ENCODE results near the gene MICA. TPM values are rescaled to one million over a fixed set of nuclear protein-coding genes. Genes with fewer than 3 reads are reported as not detected.

Gene MICA
- polyA plus RNA-seq, 1 of the 3 experiments (the other 2 are of a cell fraction), result 28.8 TPM

- TF ChIP-seq FOXM1 (IDR thresholded peaks at IDR 0.05; ENCODE audit: low read depth) (no peak), TEAD4 (IDR thresholded peaks at IDR 0.05; ENCODE audit: borderline replicate concordance, insufficient read depth) (no peak)
These were observed 24.7 kb upstream of the MICA start (continued) for GRCh38 chr6:31378721-31379103.

- H3K4me2 ChIP-seq, result no peak overlapping the region
- 4% methylated on average over 10 of the region's 10 CpGs for WGBS (ENCODE audit: low lambda C conversion rate)
- no peaks in the 10 kb centered on the region for H3K36me3 ChIP-seq (replicated peaks in 1 of 2; ENCODE audit: control insufficient read depth in 1 of 2, insufficient read depth in 2 of 2, low read length in 1 of 2)
- CTCF ChIA-PET, result interaction anchor here (4.1 kb wide), 1 partner anchor 13 kb away, joined by 36 read pairs; no protein-coding TSS in a partner anchor
- no peaks in the 10 kb centered on the region for H3K4me1 ChIP-seq (ENCODE audit: control insufficient read depth in 1 of 2, insufficient read depth in 2 of 2, low read depth in 1 of 2, low read length in 1 of 2)
- DNase-seq, result no peak
- H3F3A ChIP-seq (replicated peaks; ENCODE audit: insufficient read depth), result no peaks in the 10 kb centered on the region
- H3K9ac ChIP-seq, result no peak overlapping the region
- H2AFZ ChIP-seq (ENCODE audit: low read depth), result no peak overlapping the region
- H3K4me3 ChIP-seq (ENCODE audit: low read depth in 2 of 2, low read length in 1 of 2), result no peak overlapping the region
- H3K27ac ChIP-seq (ENCODE audit: low read depth in 2 of 2, low read length in 1 of 2), result no peak overlapping the region
- no peaks in the 10 kb centered on the region for H4K20me1 ChIP-seq (ENCODE audit: insufficient read depth)
- peaks cover 69% of the 10 kb centered on the region for H3K27me3 ChIP-seq (ENCODE audit: insufficient read depth)
- H3K9me2 ChIP-seq, result no peaks in the 10 kb centered on the region
- no peaks in the 10 kb centered on the region for H3K9me3 ChIP-seq
- TF ChIP-seq NFIC (IDR thresholded peaks at IDR 0.05; ENCODE audit: borderline replicate concordance) (no peak), FOSL2 (IDR thresholded peaks at IDR 0.05; ENCODE audit: borderline replicate concordance, low read depth) (no peak), RCOR1 (IDR thresholded peaks at IDR 0.05; ENCODE audit: low read length) (no peak), YY1 (IDR thresholded peaks at IDR 0.05; ENCODE audit: low read depth) (no peak), TAF1 (IDR thresholded peaks at IDR 0.05; ENCODE audit: borderline replicate concordance, low read depth, low read length) (no peak), FOXM1 (IDR thresholded peaks at IDR 0.05; ENCODE audit: low read depth) (no peak), REST (IDR thresholded peaks at IDR 0.05; ENCODE audit: low read depth, low read length) (no peak), EZH2phosphoT487 (IDR thresholded peaks at IDR 0.05; ENCODE audit: borderline replicate concordance, low read depth) (no peak), FOXJ3 (CRISPR knock-in tag; IDR thresholded peaks at IDR 0.05) (no peak), GATA2 (CRISPR knock-in tag; IDR thresholded peaks at IDR 0.05) (no peak), RXRA (IDR thresholded peaks at IDR 0.05; ENCODE audit: borderline replicate concordance, low read depth) (no peak), JUND (IDR thresholded peaks at IDR 0.05) (no peak), ELF1 (IDR thresholded peaks at IDR 0.05) (no peak), TCF12 (IDR thresholded peaks at IDR 0.05) (no peak)
- TF ChIP-seq, protein P1, sequence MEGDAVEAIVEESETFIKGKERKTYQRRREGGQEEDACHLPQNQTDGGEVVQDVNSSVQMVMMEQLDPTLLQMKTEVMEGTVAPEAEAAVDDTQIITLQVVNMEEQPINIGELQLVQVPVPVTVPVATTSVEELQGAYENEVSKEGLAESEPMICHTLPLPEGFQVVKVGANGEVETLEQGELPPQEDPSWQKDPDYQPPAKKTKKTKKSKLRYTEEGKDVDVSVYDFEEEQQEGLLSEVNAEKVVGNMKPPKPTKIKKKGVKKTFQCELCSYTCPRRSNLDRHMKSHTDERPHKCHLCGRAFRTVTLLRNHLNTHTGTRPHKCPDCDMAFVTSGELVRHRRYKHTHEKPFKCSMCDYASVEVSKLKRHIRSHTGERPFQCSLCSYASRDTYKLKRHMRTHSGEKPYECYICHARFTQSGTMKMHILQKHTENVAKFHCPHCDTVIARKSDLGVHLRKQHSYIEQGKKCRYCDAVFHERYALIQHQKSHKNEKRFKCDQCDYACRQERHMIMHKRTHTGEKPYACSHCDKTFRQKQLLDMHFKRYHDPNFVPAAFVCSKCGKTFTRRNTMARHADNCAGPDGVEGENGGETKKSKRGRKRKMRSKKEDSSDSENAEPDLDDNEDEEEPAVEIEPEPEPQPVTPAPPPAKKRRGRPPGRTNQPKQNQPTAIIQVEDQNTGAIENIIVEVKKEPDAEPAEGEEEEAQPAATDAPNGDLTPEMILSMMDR (IDR thresholded peaks at IDR 0.05), result no peak
- TF ChIP-seq, protein P2, sequence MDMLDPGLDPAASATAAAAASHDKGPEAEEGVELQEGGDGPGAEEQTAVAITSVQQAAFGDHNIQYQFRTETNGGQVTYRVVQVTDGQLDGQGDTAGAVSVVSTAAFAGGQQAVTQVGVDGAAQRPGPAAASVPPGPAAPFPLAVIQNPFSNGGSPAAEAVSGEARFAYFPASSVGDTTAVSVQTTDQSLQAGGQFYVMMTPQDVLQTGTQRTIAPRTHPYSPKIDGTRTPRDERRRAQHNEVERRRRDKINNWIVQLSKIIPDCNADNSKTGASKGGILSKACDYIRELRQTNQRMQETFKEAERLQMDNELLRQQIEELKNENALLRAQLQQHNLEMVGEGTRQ (IDR thresholded peaks at IDR 0.05; ENCODE audit: borderline replicate concordance, low read depth, low read length), result no peak
- H3K79me2 ChIP-seq (ENCODE audit: insufficient read depth), result no peaks in the 10 kb centered on the region
- POLR2A ChIA-PET, result no interaction called here
These were observed 23.5 kb upstream of the MICA start for GRCh38 chr6:31379850-31380249.
